ENCODE data around the gene AP5B1. TPM values are rescaled to one million over a fixed set of nuclear protein-coding genes. Genes with fewer than 3 reads are reported as not detected.

The AP5B1 gene
- total RNA-seq, 1 donor from 2014 or later = 6.1 TPM

- Histone ChIP-seq H3K27me3 (ENCODE audit: control insufficient read depth, insufficient read depth, low read length) (peaks cover 9% of the 10 kb centered on the region), H3K36me3 (ENCODE audit: control insufficient read depth, insufficient read depth, low read length) (no peaks in the 10 kb centered on the region), H3K4me3 (ENCODE audit: low read depth, low read length) (peak overlapping the region; percentile 68)
- FAIRE-seq (no peak), DNase-seq (ENCODE audit: low read depth) (no peak)
- TF ChIP-seq, protein P1, sequence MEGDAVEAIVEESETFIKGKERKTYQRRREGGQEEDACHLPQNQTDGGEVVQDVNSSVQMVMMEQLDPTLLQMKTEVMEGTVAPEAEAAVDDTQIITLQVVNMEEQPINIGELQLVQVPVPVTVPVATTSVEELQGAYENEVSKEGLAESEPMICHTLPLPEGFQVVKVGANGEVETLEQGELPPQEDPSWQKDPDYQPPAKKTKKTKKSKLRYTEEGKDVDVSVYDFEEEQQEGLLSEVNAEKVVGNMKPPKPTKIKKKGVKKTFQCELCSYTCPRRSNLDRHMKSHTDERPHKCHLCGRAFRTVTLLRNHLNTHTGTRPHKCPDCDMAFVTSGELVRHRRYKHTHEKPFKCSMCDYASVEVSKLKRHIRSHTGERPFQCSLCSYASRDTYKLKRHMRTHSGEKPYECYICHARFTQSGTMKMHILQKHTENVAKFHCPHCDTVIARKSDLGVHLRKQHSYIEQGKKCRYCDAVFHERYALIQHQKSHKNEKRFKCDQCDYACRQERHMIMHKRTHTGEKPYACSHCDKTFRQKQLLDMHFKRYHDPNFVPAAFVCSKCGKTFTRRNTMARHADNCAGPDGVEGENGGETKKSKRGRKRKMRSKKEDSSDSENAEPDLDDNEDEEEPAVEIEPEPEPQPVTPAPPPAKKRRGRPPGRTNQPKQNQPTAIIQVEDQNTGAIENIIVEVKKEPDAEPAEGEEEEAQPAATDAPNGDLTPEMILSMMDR (IDR thresholded peaks at IDR 0.05; ENCODE audit: insufficient read depth, low read length, severe bottlenecking) = no peak
These were observed 7.2 kb upstream of the AP5B1 start for GRCh38 chr11:65787649-65788622.

- H3K27me3 ChIP-seq (ENCODE audit: control insufficient read depth, insufficient read depth, low read length) = peaks cover 9% of the 10 kb centered on the region
- H3K36me3 ChIP-seq (ENCODE audit: control insufficient read depth, insufficient read depth, low read length) = no peaks in the 10 kb centered on the region
- FAIRE-seq (no peak), DNase-seq (ENCODE audit: low read depth) (peak; percentile 62)
- H3K4me3 ChIP-seq (ENCODE audit: low read depth, low read length) = peak within 1 kb of the TSS; percentile 68
- TF ChIP-seq, protein P1 (IDR thresholded peaks at IDR 0.05; ENCODE audit: insufficient read depth, low read length, severe bottlenecking) = no peak
These were observed 6.2 kb upstream of the AP5B1 start, which contains the start of gene OVOL1 for GRCh38 chr11:65786786-65787636. Gene OVOL1, plus strand, starts transcription at chr11:65787063. Its CDS starts 311 bp downstream, at chr11:65787374.

DNA sequence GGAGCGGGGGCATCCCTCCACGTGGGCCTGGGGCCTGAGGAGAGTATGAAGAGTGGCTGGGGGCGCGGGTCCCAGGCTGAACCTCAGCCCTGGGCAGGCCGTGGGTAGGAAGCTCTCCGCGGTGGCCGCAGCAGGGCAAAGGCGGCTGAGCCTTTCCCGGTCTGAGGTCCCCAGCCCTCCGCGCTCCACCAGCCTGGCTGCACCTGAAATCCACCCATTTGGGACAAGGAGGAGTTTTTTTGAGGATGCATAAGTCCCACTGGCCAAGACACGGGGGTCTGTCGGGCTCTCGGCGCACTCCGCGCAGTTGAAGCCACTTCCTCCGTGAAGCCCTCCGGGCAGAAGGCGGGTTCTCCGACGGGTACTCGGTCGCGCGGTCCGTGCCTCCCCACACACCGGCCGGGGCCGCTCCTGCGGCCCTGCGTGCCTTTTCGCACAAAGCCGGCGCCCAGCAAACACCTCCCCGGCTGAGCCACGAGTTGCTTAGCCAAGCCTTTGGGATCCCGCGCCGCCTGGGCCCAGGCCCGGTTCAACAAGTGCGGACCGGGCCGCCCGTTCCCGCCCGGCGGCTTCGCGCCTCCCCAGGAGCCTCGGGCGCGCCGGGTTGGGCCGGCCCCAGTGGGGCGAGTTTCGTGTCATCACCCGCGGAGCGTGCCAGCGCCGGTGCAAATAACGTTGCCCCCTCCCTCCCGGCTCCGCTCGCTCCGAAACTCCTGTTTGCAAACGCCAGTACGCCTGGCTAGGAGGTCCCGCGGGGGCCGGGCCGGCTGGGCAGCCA, 5.4 kb upstream of the AP5B1 start:
- Histone ChIP-seq H3K27me3 (ENCODE audit: control insufficient read depth, insufficient read depth, low read length) (peaks cover 9% of the 10 kb centered on the region), H3K36me3 (ENCODE audit: control insufficient read depth, insufficient read depth, low read length) (no peaks in the 10 kb centered on the region), H3K4me3 (ENCODE audit: low read depth, low read length) (peak overlapping the region; percentile 31)
- no peak for DNase-seq (ENCODE audit: low read depth)
- no peak for FAIRE-seq
- TF ChIP-seq, protein P1 (IDR thresholded peaks at IDR 0.05; ENCODE audit: insufficient read depth, low read length, severe bottlenecking) = no peak

- Histone ChIP-seq H3K36me3 (ENCODE audit: control insufficient read depth, insufficient read depth, low read length) (no peaks in the 10 kb centered on the region), H3K27me3 (ENCODE audit: control insufficient read depth, insufficient read depth, low read length) (peaks cover 9% of the 10 kb centered on the region), H3K4me3 (ENCODE audit: low read depth, low read length) (no peak overlapping the region)
- FAIRE-seq (no peak), DNase-seq (ENCODE audit: low read depth) (no peak)
- TF ChIP-seq, protein P1 (IDR thresholded peaks at IDR 0.05; ENCODE audit: insufficient read depth, low read length, severe bottlenecking) = no peak
These were observed 4.7 kb upstream of the AP5B1 start for GRCh38 chr11:65785319-65786007.

GRCh38 chr11:65782816-65783228, 2.0 kb upstream of the AP5B1 start:
- TF ChIP-seq, protein P1 (IDR thresholded peaks at IDR 0.05; ENCODE audit: insufficient read depth, low read length, severe bottlenecking) = no peak
- no peak for FAIRE-seq
- Histone ChIP-seq H3K4me3 (ENCODE audit: low read depth, low read length) (no peak overlapping the region), H3K36me3 (ENCODE audit: control insufficient read depth, insufficient read depth, low read length) (peaks cover 9% of the 10 kb centered on the region), H3K27me3 (ENCODE audit: control insufficient read depth, insufficient read depth, low read length) (peaks cover 1% of the 10 kb centered on the region)
- DNase-seq (ENCODE audit: low read depth) = no peak
